Thoracic aorta (tissue), 2 donors: ENCODE data around the gene AKIRIN2. TPM values are rescaled to one million over a fixed set of nuclear protein-coding genes. Genes with fewer than 3 reads are reported as not detected.
A peak's percentile ranks its signal among the peaks of the same experiment; 100 is the strongest.

ENCODE experiments used
- ATAC-seq: fragments of 150-250 bp; one replicate; pipeline ENCODE4 v1.8.0; 2017; ENCODE audit warnings: low read depth; ENCODE audit not compliant: insufficient number of reproducible peaks, low FRiP score
- DNase-seq: peaks from one replicate; pipeline ENCODE4 v3.0.0-alpha.2; 2020; ENCODE audit warnings: low spot score
- H3K27ac ChIP-seq, 2 donors: fragments of 200-600 bp; sonication (generic); 1 replicate in 1 of 2; 2 replicates in 1 of 2; pipeline ENCODE4 v1.5.1; 2016; ENCODE audit warnings: mild to moderate bottlenecking in 2 of 2, moderate library complexity in 2 of 2
- H3K27me3 ChIP-seq: fragments of 200-600 bp; sonication (generic); replicated peaks from 2 replicates; pipeline ENCODE4 v1.6.0; 2016; ENCODE audit warnings: mild to moderate bottlenecking; ENCODE audit not compliant: insufficient read depth
- H3K36me3 ChIP-seq: fragments of 200-600 bp; sonication (generic); one replicate; pipeline ENCODE4 v1.5.1; 2016
- H3K4me1 ChIP-seq, 2 donors: fragments of 200-600 bp; sonication (generic); 1 replicate in 1 of 2; 2 replicates in 1 of 2; pipeline versions ENCODE4 v1.5.1 to v1.6.0; 2016; ENCODE audit warnings: low read depth in 2 of 2, mild to moderate bottlenecking in 1 of 2; ENCODE audit not compliant: control insufficient read depth in 1 of 2
- H3K4me3 ChIP-seq: fragments of 200-600 bp; sonication (generic); 2 replicates; pipeline ENCODE4 v1.5.1; 2016; ENCODE audit warnings: mild to moderate bottlenecking
- H3K9me3 ChIP-seq: fragments of 200-600 bp; sonication (generic); 2 replicates; pipeline ENCODE4 v1.5.1; 2016
- total RNA-seq, 2 donors: library from RNA; depleted of rRNA; stranded (reverse); fragments of >200 nt; gene quantifications; one replicate each; pipeline versions ENCODE4 v1.1.0 to v1.2.3, GENCODE V29; 2016
- TF ChIP-seq, protein P1 (sequence below): fragments of 200-600 bp; sonication (generic); IDR thresholded peaks from one replicate; pipeline ENCODE4 v1.5.1; 2019; ENCODE audit warnings: antibody characterized with exemption

AKIRIN2 gene
- total RNA-seq, 2 donors from 2014 or later = 30.5 to 38.7 TPM

DNA sequence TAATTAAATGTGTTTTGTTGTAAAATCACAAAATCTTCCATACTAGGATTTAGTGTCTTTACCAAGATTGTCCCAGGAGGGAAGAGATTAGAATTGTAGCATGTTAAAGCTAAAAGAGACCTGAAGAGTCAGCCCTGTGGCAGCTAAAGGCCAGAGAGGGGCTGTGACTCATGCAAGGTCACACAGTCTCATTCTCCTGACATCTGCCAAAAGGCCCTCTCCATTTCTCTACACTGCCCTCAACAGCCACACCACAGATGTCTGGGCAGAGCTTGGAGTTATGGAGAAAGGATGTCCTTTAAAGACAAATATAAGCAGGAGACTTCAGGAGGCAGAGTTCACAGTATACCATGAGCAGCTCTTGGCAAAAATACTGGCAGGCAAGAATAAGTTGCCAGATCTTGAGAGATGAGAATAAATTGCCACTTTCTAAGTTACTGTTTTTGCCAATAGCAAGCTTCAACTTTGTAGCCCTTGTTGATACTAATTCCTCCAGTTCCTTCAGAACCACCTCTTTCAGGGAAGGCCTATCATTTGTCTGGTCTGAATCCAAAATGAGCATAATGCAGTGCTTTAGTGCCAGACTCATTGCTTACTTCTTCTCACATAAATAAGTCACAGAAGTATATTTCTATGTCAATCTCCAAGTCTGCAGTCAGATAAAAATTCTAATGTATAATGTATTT lies 41.7 kb downstream of the AKIRIN2 start:
- ATAC-seq = peak; percentile 24
- no peak overlapping the region for H3K4me3 ChIP-seq
- DNase-seq = no peak
- peak overlapping the region; percentile 35 to 56 for H3K27ac ChIP-seq
- H3K27me3 ChIP-seq = no peaks in the 10 kb centered on the region
- TF ChIP-seq, protein P1, sequence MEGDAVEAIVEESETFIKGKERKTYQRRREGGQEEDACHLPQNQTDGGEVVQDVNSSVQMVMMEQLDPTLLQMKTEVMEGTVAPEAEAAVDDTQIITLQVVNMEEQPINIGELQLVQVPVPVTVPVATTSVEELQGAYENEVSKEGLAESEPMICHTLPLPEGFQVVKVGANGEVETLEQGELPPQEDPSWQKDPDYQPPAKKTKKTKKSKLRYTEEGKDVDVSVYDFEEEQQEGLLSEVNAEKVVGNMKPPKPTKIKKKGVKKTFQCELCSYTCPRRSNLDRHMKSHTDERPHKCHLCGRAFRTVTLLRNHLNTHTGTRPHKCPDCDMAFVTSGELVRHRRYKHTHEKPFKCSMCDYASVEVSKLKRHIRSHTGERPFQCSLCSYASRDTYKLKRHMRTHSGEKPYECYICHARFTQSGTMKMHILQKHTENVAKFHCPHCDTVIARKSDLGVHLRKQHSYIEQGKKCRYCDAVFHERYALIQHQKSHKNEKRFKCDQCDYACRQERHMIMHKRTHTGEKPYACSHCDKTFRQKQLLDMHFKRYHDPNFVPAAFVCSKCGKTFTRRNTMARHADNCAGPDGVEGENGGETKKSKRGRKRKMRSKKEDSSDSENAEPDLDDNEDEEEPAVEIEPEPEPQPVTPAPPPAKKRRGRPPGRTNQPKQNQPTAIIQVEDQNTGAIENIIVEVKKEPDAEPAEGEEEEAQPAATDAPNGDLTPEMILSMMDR = no peak
- H3K36me3 ChIP-seq = no peaks in the 10 kb centered on the region
- peaks cover 19 to 36% of the 10 kb centered on the region in 2 donors for H3K4me1 ChIP-seq
- no peaks in the 10 kb centered on the region for H3K9me3 ChIP-seq

DNA sequence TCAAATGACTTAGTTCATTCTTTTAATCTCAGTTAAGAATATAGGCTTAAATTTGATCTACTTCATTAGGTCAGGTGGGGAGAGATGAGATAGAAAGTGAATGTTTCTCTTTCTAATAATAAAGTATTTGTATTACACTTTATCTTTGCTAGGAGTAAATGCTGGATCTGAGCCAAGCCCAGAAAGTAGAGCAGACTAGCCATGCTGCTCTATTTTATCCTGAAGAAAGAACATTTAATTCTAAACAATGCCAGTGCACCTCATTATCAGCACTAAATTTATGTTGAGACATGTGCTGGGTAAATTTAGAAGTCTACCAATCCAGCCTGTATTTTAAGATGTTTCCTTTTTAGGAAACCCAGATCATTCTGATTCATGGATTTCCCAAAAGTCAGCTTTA lies 43.5 kb downstream of the AKIRIN2 start:
- ATAC-seq (no peak), DNase-seq (no peak)
- peak overlapping the region; percentile 28 to 56 for H3K27ac ChIP-seq
- H3K4me1 ChIP-seq = peaks cover 19 to 26% of the 10 kb centered on the region in 2 donors
- H3K4me3 ChIP-seq = peak overlapping the region; percentile 31
- TF ChIP-seq, protein P1 = no peak
- no peaks in the 10 kb centered on the region for H3K36me3 ChIP-seq
- no peaks in the 10 kb centered on the region for H3K9me3 ChIP-seq
- H3K27me3 ChIP-seq = no peaks in the 10 kb centered on the region

- Histone ChIP-seq H3K27ac (no peak overlapping the region), H3K4me1 (peaks cover 19 to 26% of the 10 kb centered on the region in 2 donors), H3K9me3 (no peaks in the 10 kb centered on the region), H3K36me3 (no peaks in the 10 kb centered on the region), H3K27me3 (no peaks in the 10 kb centered on the region), H3K4me3 (no peak overlapping the region)
- ATAC-seq (no peak), DNase-seq (no peak)
- TF ChIP-seq, protein P1 = no peak
Measured at GRCh38 chr6:87656857-87657256, 45.2 kb downstream of the AKIRIN2 start.

DNA sequence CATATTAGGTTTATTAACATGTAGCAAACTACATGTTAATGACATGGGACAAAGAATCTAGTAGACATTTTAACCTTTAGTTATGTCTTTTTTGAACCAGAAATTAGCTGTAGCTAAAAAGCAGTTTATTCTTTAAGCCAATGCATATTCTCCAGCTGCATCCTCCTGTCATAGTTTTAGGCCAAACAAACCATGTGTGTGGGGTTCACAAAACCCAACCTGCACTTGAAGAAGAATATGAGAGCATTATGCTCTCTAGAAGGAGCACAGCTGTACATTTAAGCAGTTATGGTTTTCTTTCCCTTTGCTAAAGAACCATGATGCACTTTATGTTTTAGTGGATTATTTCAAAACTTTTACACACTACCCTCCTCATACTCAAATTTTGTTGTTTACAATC lies 46.2 kb downstream of the AKIRIN2 start:
- no peaks in the 10 kb centered on the region for H3K36me3 ChIP-seq
- ATAC-seq = no peak
- H3K9me3 ChIP-seq = no peaks in the 10 kb centered on the region
- peaks cover 19 to 25% of the 10 kb centered on the region in 2 donors for H3K4me1 ChIP-seq
- no peaks in the 10 kb centered on the region for H3K27me3 ChIP-seq
- H3K4me3 ChIP-seq = no peak overlapping the region
- DNase-seq = no peak
- TF ChIP-seq, protein P1 = no peak
- H3K27ac ChIP-seq = no peak overlapping the region

DNA sequence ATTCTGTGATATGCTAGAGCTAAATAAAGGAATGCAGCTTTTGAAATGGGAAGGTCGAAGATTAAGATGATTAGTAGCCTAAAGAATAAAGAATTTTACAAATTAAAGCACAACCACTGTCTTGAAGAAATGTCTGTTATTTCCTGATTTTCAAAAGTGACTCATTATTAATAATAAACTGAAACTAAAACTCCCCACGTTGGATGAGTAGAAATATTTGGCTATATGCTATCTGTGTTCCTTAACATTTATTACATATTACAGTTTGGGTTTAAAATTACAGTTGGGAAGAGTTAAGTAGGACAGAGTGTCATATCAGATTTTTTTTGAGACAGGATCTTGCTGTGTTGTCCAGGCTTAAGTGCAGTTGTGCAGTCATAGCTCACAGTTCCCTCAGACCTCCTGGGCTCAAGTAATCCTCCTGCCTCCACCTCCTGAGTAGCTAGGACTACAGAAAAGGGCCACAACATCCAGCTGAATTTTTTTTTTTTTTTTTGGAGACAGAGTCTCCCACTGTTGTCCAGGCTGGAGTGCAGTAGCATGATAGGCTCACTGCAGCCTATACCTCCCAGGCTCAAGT lies 47.1 kb downstream of the AKIRIN2 start:
- Histone ChIP-seq H3K36me3 (no peaks in the 10 kb centered on the region), H3K9me3 (no peaks in the 10 kb centered on the region), H3K27ac (no peak overlapping the region), H3K27me3 (no peaks in the 10 kb centered on the region), H3K4me1 (peaks cover 12 to 16% of the 10 kb centered on the region in 2 donors), H3K4me3 (no peak overlapping the region)
- DNase-seq (no peak), ATAC-seq (no peak)
- TF ChIP-seq, protein P1 = no peak
